Measurements from ENCODE around the gene WNT7B. TPM values are rescaled to one million over a fixed set of nuclear protein-coding genes. Genes with fewer than 3 reads are reported as not detected.

The WNT7B gene
- polyA plus RNA-seq, 1 of the 3 experiments (the other 2 are of a cell fraction), result 0.13 TPM

DNA sequence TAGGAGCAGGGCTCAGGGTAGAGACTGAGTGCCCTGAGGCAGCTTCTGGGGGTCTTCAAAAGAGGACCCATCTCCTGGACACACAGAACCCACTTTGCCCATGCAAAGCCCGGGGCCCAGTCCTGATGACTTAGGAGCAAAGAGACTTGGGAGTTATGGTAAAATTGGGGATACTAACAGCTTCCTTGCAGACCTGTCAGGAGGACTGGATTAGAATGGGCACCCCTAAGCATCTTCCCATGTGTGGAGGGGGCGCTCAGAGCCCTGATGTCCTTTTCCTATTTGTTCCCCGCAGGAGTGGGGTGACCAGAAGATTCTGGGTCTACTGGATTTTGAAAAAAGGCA is 100.0 kb downstream of the WNT7B start:
- Histone ChIP-seq H3K79me2 (ENCODE audit: insufficient read depth) (no peaks in the 10 kb centered on the region), H3K36me3 (replicated peaks in 1 of 2; ENCODE audit: control insufficient read depth in 1 of 2, insufficient read depth in 2 of 2, low read length in 1 of 2) (peaks cover 0 to 5% of the 10 kb centered on the region in 2 experiments), H4K20me1 (ENCODE audit: insufficient read depth) (no peaks in the 10 kb centered on the region), H3K4me2 (no peak overlapping the region), H3K9me3 (peaks cover 11% of the 10 kb centered on the region), H3K27me3 (ENCODE audit: insufficient read depth) (no peaks in the 10 kb centered on the region), H3K4me1 (ENCODE audit: control insufficient read depth in 1 of 2, insufficient read depth in 2 of 2, low read depth in 1 of 2, low read length in 1 of 2) (no peaks in the 10 kb centered on the region; a peak in 1 of 4 replicates), H3K4me3 (ENCODE audit: low read depth in 2 of 2, low read length in 1 of 2) (no peak overlapping the region), H3F3A (replicated peaks; ENCODE audit: insufficient read depth) (no peaks in the 10 kb centered on the region), H3K9me2 (no peaks in the 10 kb centered on the region), H3K27ac (ENCODE audit: low read depth in 2 of 2, low read length in 1 of 2) (no peak overlapping the region), H2AFZ (ENCODE audit: low read depth) (no peak overlapping the region), H3K9ac (no peak overlapping the region)
- ChIA-PET CTCF (interaction anchor here (1.1 to 3.2 kb wide), 2 partner anchors 14 to 16 kb away, joined by 3 to 21 read pairs; no protein-coding TSS in a partner anchor), POLR2A (interaction anchor here (1.1 kb wide), 1 partner anchor 94 kb away, joined by 3 read pairs; no protein-coding TSS in a partner anchor)
- TF ChIP-seq YY1 (IDR thresholded peaks at IDR 0.05; ENCODE audit: low read depth) (no peak), USF2 (IDR thresholded peaks at IDR 0.05; ENCODE audit: borderline replicate concordance, low read depth, low read length) (no peak), RAD21 (IDR thresholded peaks at IDR 0.05; ENCODE audit: low read length) (no peak), IRF3 (IDR thresholded peaks at IDR 0.05; ENCODE audit: low read depth, low read length) (no peak), CHD2 (IDR thresholded peaks at IDR 0.05; ENCODE audit: low read length, partially characterized antibody) (no peak)
- TF ChIP-seq, protein P1, sequence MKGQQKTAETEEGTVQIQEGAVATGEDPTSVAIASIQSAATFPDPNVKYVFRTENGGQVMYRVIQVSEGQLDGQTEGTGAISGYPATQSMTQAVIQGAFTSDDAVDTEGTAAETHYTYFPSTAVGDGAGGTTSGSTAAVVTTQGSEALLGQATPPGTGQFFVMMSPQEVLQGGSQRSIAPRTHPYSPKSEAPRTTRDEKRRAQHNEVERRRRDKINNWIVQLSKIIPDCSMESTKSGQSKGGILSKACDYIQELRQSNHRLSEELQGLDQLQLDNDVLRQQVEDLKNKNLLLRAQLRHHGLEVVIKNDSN (IDR thresholded peaks at IDR 0.05; ENCODE audit: borderline replicate concordance, low read depth), result no peak
- 50% methylated on average over 3 of the region's 3 CpGs for WGBS (ENCODE audit: low lambda C conversion rate)
- DNase-seq, result no peak

- TF ChIP-seq, protein P2, sequence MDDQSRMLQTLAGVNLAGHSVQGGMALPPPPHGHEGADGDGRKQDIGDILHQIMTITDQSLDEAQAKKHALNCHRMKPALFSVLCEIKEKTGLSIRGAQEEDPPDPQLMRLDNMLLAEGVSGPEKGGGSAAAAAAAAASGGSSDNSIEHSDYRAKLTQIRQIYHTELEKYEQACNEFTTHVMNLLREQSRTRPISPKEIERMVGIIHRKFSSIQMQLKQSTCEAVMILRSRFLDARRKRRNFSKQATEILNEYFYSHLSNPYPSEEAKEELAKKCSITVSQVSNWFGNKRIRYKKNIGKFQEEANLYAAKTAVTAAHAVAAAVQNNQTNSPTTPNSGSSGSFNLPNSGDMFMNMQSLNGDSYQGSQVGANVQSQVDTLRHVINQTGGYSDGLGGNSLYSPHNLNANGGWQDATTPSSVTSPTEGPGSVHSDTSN (IDR thresholded peaks at IDR 0.05), result no peak
- TF ChIP-seq FOXJ3 (CRISPR knock-in tag; IDR thresholded peaks at IDR 0.05) (no peak), TEAD4 (IDR thresholded peaks at IDR 0.05; ENCODE audit: borderline replicate concordance, insufficient read depth) (no peak)
- H3K27me3 ChIP-seq (ENCODE audit: insufficient read depth), result no peaks in the 10 kb centered on the region
- H3K27ac ChIP-seq (ENCODE audit: low read depth in 2 of 2, low read length in 1 of 2), result no peak overlapping the region
- H3K4me3 ChIP-seq (ENCODE audit: low read depth in 2 of 2, low read length in 1 of 2), result no peak overlapping the region
- no peaks in the 10 kb centered on the region for H3F3A ChIP-seq (replicated peaks; ENCODE audit: insufficient read depth)
- WGBS (ENCODE audit: low lambda C conversion rate), result 88% methylated on average over 17 of the region's 26 CpGs
- H3K9ac ChIP-seq, result no peak overlapping the region
- ChIA-PET POLR2A (no interaction called here), CTCF (interaction anchor here (0.9 to 3.2 kb wide), 4 partner anchors 9 to 17 kb away, joined by 3 to 21 read pairs (median 5); no protein-coding TSS in a partner anchor)
- no peak overlapping the region for H2AFZ ChIP-seq (ENCODE audit: low read depth)
- H3K9me3 ChIP-seq, result peaks cover 11% of the 10 kb centered on the region
- peaks cover 0 to 5% of the 10 kb centered on the region in 2 experiments for H3K36me3 ChIP-seq (replicated peaks in 1 of 2; ENCODE audit: control insufficient read depth in 1 of 2, insufficient read depth in 2 of 2, low read length in 1 of 2)
- H3K79me2 ChIP-seq (ENCODE audit: insufficient read depth), result no peaks in the 10 kb centered on the region
- H3K4me1 ChIP-seq (ENCODE audit: control insufficient read depth in 1 of 2, insufficient read depth in 2 of 2, low read depth in 1 of 2, low read length in 1 of 2), result no peaks in the 10 kb centered on the region; a peak in 1 of 4 replicates
- DNase-seq, result no peak
- no peaks in the 10 kb centered on the region for H4K20me1 ChIP-seq (ENCODE audit: insufficient read depth)
- no peak overlapping the region for H3K4me2 ChIP-seq
- no peaks in the 10 kb centered on the region for H3K9me2 ChIP-seq
Measured at GRCh38 chr22:45876136-45877035, 100.6 kb downstream of the WNT7B start.
